ENCODE measurements around the gene VAT1L. TPM values are rescaled to one million over a fixed set of nuclear protein-coding genes. Genes with fewer than 3 reads are reported as not detected.

Gene VAT1L
- total RNA-seq, 4 donors from 2014 or later, result 1.7 to 6.3 (median 2.9) TPM

DNA sequence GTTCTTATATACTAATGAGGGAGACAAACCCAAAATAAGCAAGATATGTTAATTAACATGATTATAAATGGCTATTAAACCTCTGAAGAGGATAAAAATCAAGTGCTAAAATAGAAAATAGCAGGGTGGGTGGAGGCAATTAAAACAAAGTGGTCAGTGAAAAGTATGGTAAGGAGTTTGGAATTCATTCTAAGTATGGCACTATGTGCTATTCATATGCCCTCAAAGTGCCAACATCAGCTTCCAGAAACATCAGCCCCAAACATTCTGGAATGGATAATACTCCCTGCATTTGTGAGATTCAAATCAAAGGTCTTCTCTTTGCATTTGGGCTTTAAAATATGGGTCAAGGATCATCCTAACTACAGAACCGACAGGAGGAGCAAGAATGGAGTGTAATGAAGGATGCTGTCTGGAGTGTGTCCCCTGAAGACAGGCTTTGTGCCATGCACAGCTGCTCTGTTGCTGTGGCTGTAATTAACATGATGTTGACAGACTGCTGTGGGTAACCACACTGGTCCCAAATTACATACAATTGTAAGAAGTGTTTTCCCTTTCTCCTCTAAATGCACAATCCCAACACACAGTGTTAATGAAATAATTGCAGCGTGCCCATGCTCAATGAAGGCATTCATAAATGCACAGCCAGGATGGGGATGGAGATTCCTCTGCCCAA is 93.1 kb downstream of the VAT1L start:
- no peaks in the 10 kb centered on the region for H3K9me3 ChIP-seq
- H3K4me3 ChIP-seq, result no peak overlapping the region
- peaks cover 0 to 7% (median 0%) of the 10 kb centered on the region in 4 donors for H3K4me1 ChIP-seq
- intact Hi-C loops (cut with DNase I), result no loop called here
- no peak for DNase-seq (ENCODE audit: extremely low spot score)
- WGBS, result 65% methylated on average over 2 of the region's 2 CpGs
- peaks cover 0 to 14% (median 0%) of the 10 kb centered on the region in 4 donors for H3K27me3 ChIP-seq
- no peaks in the 10 kb centered on the region for H3K36me3 ChIP-seq
- no peak overlapping the region for H3K27ac ChIP-seq (replicated peaks in 1 of 4)
- TF ChIP-seq, protein P1, sequence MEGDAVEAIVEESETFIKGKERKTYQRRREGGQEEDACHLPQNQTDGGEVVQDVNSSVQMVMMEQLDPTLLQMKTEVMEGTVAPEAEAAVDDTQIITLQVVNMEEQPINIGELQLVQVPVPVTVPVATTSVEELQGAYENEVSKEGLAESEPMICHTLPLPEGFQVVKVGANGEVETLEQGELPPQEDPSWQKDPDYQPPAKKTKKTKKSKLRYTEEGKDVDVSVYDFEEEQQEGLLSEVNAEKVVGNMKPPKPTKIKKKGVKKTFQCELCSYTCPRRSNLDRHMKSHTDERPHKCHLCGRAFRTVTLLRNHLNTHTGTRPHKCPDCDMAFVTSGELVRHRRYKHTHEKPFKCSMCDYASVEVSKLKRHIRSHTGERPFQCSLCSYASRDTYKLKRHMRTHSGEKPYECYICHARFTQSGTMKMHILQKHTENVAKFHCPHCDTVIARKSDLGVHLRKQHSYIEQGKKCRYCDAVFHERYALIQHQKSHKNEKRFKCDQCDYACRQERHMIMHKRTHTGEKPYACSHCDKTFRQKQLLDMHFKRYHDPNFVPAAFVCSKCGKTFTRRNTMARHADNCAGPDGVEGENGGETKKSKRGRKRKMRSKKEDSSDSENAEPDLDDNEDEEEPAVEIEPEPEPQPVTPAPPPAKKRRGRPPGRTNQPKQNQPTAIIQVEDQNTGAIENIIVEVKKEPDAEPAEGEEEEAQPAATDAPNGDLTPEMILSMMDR (IDR thresholded peaks at IDR 0.05), result no peak
- no peak for TF ChIP-seq POLR2A (IDR thresholded peaks at IDR 0.05; ENCODE audit: low read depth)
- no peak for TF ChIP-seq POLR2AphosphoS5 (IDR thresholded peaks at IDR 0.05)
- no peak for TF ChIP-seq EP300 (IDR thresholded peaks at IDR 0.05)

DNA sequence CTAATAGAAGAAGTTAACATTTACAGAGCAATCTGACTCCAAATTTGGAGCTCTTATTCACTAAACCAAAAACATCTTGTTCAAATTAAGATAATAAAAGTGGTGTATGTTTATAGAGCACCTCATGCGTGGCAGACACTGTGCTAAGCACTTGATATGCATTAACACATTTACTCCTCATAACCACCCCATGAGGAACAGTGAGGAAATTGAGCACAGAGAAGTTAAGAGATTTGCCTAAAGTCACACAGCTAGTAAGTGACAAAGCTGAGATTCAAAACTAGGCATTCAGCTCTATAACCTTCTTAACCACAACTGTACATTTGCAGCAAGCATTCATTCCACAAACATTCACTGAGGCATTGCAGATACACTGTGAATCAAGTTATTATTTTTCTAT is 94.0 kb downstream of the VAT1L start:
- intact Hi-C loops (cut with DNase I), result no loop called here
- DNase-seq (ENCODE audit: extremely low spot score), result no peak
- TF ChIP-seq POLR2AphosphoS5 (IDR thresholded peaks at IDR 0.05) (no peak), POLR2A (IDR thresholded peaks at IDR 0.05; ENCODE audit: low read depth) (no peak), EP300 (IDR thresholded peaks at IDR 0.05) (no peak)
- TF ChIP-seq, protein P1 (IDR thresholded peaks at IDR 0.05), result no peak
- no peaks in the 10 kb centered on the region for H3K36me3 ChIP-seq
- H3K9me3 ChIP-seq, result no peaks in the 10 kb centered on the region
- WGBS, result 79% methylated on average over 1 of the region's 1 CpG
- no peak overlapping the region for H3K27ac ChIP-seq (replicated peaks in 1 of 4)
- no peak overlapping the region for H3K4me3 ChIP-seq
- peaks cover 0 to 18% (median 0%) of the 10 kb centered on the region in 4 donors for H3K27me3 ChIP-seq
- H3K4me1 ChIP-seq, result peaks cover 0 to 7% (median 0%) of the 10 kb centered on the region in 4 donors

DNA sequence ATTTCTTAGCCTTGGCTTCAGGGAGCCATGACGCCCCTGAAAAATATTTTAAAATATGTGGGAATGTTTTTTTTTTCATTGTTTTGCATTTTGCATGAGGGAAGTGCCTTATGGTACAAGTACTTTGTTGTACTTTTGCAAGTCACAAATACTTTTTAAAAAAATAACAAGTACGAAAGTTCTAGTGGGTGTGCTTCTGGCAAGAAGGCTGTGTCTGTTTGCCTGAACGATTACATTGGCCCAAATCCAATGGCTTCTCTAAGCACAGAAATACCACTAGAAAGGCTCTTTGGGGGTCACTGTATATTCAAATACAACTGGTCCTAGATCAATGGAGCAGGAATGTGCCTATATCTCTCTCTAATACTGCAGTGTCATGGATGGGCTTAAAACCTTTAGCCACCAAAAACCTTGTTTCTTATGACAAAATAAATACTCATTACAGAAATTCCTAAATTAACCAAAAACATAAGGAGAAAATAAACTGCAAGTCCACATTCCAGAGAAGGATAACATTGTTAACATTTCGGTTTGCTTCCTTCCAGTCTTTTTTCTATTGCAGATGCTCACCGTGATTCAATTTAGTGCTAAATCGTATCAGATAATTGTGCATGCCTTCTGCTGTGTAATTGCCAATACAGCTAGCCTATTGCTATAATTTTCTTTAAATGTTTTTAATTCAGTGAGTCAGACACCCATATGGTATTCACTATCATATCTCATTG is 97.4 kb downstream of the VAT1L start:
- TF ChIP-seq POLR2A (IDR thresholded peaks at IDR 0.05; ENCODE audit: low read depth), result no peak
- TF ChIP-seq EP300 (IDR thresholded peaks at IDR 0.05), result no peak
- TF ChIP-seq, protein P1 (IDR thresholded peaks at IDR 0.05), result no peak
- TF ChIP-seq POLR2AphosphoS5 (IDR thresholded peaks at IDR 0.05), result no peak
- H3K4me3 ChIP-seq, result no peak overlapping the region
- intact Hi-C loops (cut with DNase I), result no loop called here
- peaks cover 0 to 24% (median 0%) of the 10 kb centered on the region in 4 donors for H3K27me3 ChIP-seq
- no peaks in the 10 kb centered on the region for H3K36me3 ChIP-seq
- no peaks in the 10 kb centered on the region for H3K9me3 ChIP-seq
- H3K27ac ChIP-seq (replicated peaks in 1 of 4), result no peak overlapping the region
- WGBS, result 67% methylated on average over 6 of the region's 6 CpGs
- peaks cover 0 to 7% (median 0%) of the 10 kb centered on the region in 4 donors for H3K4me1 ChIP-seq
- DNase-seq (ENCODE audit: extremely low spot score), result no peak

DNA sequence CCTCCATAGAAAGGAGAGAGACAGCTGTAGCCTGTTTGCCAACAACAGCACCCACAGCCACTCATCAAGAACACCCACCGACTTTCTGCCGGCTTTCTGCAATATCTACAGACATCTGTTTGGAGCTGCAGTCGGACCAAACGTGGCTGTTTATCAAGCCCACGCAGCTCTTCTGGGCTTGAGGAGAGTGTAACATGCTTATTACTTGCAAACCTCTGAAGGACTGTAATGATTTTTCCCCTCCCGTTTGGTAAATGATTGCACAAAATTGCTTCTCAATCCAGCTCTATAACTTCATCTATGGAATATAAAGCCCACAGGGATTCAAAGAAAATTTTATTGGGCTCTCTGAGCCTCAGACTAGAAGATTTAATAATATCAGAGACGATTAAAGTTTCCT is 100.5 kb downstream of the VAT1L start:
- TF ChIP-seq EP300 (IDR thresholded peaks at IDR 0.05), result no peak
- no peak for TF ChIP-seq POLR2AphosphoS5 (IDR thresholded peaks at IDR 0.05)
- TF ChIP-seq, protein P1 (IDR thresholded peaks at IDR 0.05), result no peak
- no peak for TF ChIP-seq POLR2A (IDR thresholded peaks at IDR 0.05; ENCODE audit: low read depth)
- Histone ChIP-seq H3K4me1 (no peaks in the 10 kb centered on the region), H3K4me3 (no peak overlapping the region), H3K27ac (replicated peaks in 1 of 4) (no peak overlapping the region), H3K36me3 (no peaks in the 10 kb centered on the region), H3K9me3 (no peaks in the 10 kb centered on the region), H3K27me3 (peaks cover 0 to 19% (median 0%) of the 10 kb centered on the region in 4 donors)
- WGBS, result 50% methylated on average over 7 of the region's 7 CpGs
- intact Hi-C loops (cut with DNase I), result no loop called here
- no peak for DNase-seq (ENCODE audit: extremely low spot score)
